SK-N-SH treated with all-trans-retinoic acid at 6 μM for 48 hours (cell line): ENCODE data around the gene TMEM41A.

Experiments used
- ATAC-seq: fragments of 200-7000 bp; cut with Tn5 transposase; 3 replicates; pipeline ENCODE4 v1.9.1; 2020; ENCODE audit warnings: mild to moderate bottlenecking, moderate library complexity
- ARNTL ChIP-seq: fragments of 450-650 bp; formaldehyde crosslinking; IDR thresholded peaks from 2 replicates; pipeline ENCODE4 v1.5.0; 2020; ENCODE audit warnings: low read depth, mild to moderate bottlenecking, moderate library complexity, borderline replicate concordance
- BACH2 ChIP-seq: fragments of 250-450 bp; sonication (Bioruptor Pico); IDR thresholded peaks from 2 replicates; pipeline ENCODE4 v1.9.0; 2021; ENCODE audit warnings: mild to moderate bottlenecking, borderline replicate concordance
- CREB5 ChIP-seq: fragments of 250-450 bp; sonication (Bioruptor Pico); IDR thresholded peaks from 2 replicates; pipeline ENCODE4 v1.5.1; 2020; ENCODE audit warnings: low read depth, mild to moderate bottlenecking, moderate library complexity
- ESRRG ChIP-seq: fragments of 250-450 bp; sonication (Bioruptor Pico); IDR thresholded peaks from 2 replicates; pipeline ENCODE4 v1.6.1; 2021; ENCODE audit warnings: mild to moderate bottlenecking
- GLIS3 ChIP-seq: fragments of 250-450 bp; sonication (Bioruptor Pico); IDR thresholded peaks from 2 replicates; pipeline ENCODE4 v1.5.0; 2020; ENCODE audit warnings: mild to moderate bottlenecking, moderate library complexity
- ISL1 ChIP-seq: fragments of 250-450 bp; sonication (Bioruptor Pico); IDR thresholded peaks from 2 replicates; pipeline ENCODE4 v2.1.2; 2022; ENCODE audit warnings: mild to moderate bottlenecking, moderate library complexity
- PATZ1 ChIP-seq: fragments of 250-450 bp; sonication (Bioruptor Pico); IDR thresholded peaks from 2 replicates; pipeline ENCODE4 v1.8.0; 2020; ENCODE audit warnings: mild to moderate bottlenecking, moderate library complexity, borderline replicate concordance
- POU6F1 ChIP-seq: fragments of 250-450 bp; sonication (Bioruptor Pico); IDR thresholded peaks from 2 replicates; pipeline ENCODE4 v1.8.0; 2021; ENCODE audit warnings: low read depth, mild to moderate bottlenecking, moderate library complexity, borderline replicate concordance
- PPARA ChIP-seq: fragments of 250-450 bp; sonication (Bioruptor Pico); IDR thresholded peaks from 2 replicates; pipeline ENCODE4 v1.5.0; 2020; ENCODE audit warnings: mild to moderate bottlenecking, borderline replicate concordance
- SNAI2 ChIP-seq: fragments of 250-450 bp; sonication (Bioruptor Pico); IDR thresholded peaks from 2 replicates; pipeline ENCODE4 v1.5.0; 2020; ENCODE audit warnings: mild to moderate bottlenecking, moderate library complexity
- TCF4 ChIP-seq: fragments of 250-450 bp; sonication (Bioruptor Pico); IDR thresholded peaks from 2 replicates; pipeline ENCODE4 v1.8.0; 2021; ENCODE audit warnings: mild to moderate bottlenecking, moderate library complexity, borderline replicate concordance
- TOX ChIP-seq: fragments of 250-450 bp; sonication (Bioruptor Pico); IDR thresholded peaks from 2 replicates; pipeline ENCODE4 v1.8.0; 2021; ENCODE audit warnings: mild to moderate bottlenecking, moderate library complexity, borderline replicate concordance
- TSHZ2 ChIP-seq: fragments of 250-450 bp; sonication (Bioruptor Pico); IDR thresholded peaks from 2 replicates; pipeline ENCODE4 v1.5.0; 2020; ENCODE audit warnings: mild to moderate bottlenecking, moderate library complexity
- ZC3H10 ChIP-seq: fragments of 250-450 bp; sonication (Bioruptor Pico); IDR thresholded peaks from 2 replicates; pipeline ENCODE4 v1.5.1; 2021; ENCODE audit warnings: mild to moderate bottlenecking, moderate library complexity
- ZFP3 ChIP-seq: fragments of 250-450 bp; sonication (Bioruptor Pico); IDR thresholded peaks from 2 replicates; pipeline ENCODE4 v1.5.0; 2020; ENCODE audit warnings: mild to moderate bottlenecking, moderate library complexity
- ZFP30 ChIP-seq: fragments of 450-650 bp; formaldehyde crosslinking; IDR thresholded peaks from 2 replicates; pipeline ENCODE4 v1.5.0; 2022; ENCODE audit warnings: mild to moderate bottlenecking, moderate library complexity
- ZNF565 ChIP-seq: fragments of 450-650 bp; formaldehyde crosslinking; conservative IDR thresholded peaks from 2 replicates; pipeline ENCODE4 v1.5.0; 2020; ENCODE audit warnings: low read depth, mild to moderate bottlenecking, moderate library complexity
- ZNF70 ChIP-seq: fragments of 450-650 bp; formaldehyde crosslinking; IDR thresholded peaks from 2 replicates; pipeline ENCODE4 v1.5.0; 2020; ENCODE audit warnings: mild to moderate bottlenecking, moderate library complexity

TMEM41A gene

GRCh38 chr3:185489462-185489861, 9.4 kb downstream of the TMEM41A start:
- ATAC-seq: no peak
- TF ChIP-seq ZFP30 (no peak), GLIS3 (CRISPR knock-in tag) (no peak), PATZ1 (CRISPR knock-in tag) (no peak), PPARA (CRISPR knock-in tag) (no peak), BACH2 (CRISPR knock-in tag) (no peak), ZC3H10 (no peak), ZNF565 (CRISPR knock-in tag) (no peak), CREB5 (no peak), ESRRG (CRISPR knock-in tag) (no peak), SNAI2 (CRISPR knock-in tag) (no peak), POU6F1 (CRISPR knock-in tag) (no peak), ZFP3 (CRISPR knock-in tag) (no peak), ZNF70 (CRISPR knock-in tag) (no peak), TCF4 (CRISPR knock-in tag) (no peak), TSHZ2 (CRISPR knock-in tag) (no peak), ARNTL (no peak)

- TF ChIP-seq ESRRG (CRISPR knock-in tag): no peak
- TF ChIP-seq ZFP3 (CRISPR knock-in tag): no peak
- ATAC-seq: no peak
Measured at GRCh38 chr3:185488465-185488864, 10.4 kb downstream of the TMEM41A start.

GRCh38 chr3:185486394-185486793, 12.4 kb downstream of the TMEM41A start:
- ATAC-seq: no peak
- no peak for TF ChIP-seq TOX (CRISPR knock-in tag)
- TF ChIP-seq PATZ1 (CRISPR knock-in tag): no peak
- no peak for TF ChIP-seq ZFP3 (CRISPR knock-in tag)
- no peak for TF ChIP-seq CREB5
- TF ChIP-seq TSHZ2 (CRISPR knock-in tag): no peak
- TF ChIP-seq ARNTL: no peak
- no peak for TF ChIP-seq SNAI2 (CRISPR knock-in tag)
- no peak for TF ChIP-seq ISL1
- TF ChIP-seq POU6F1 (CRISPR knock-in tag): no peak
